HepG2 (cell line): Measurements from ENCODE around the gene MAML1. TPM values are rescaled to one million over a fixed set of nuclear protein-coding genes. Genes with fewer than 3 reads are reported as not detected.
A peak's percentile ranks its signal among the peaks of the same experiment; 100 is the strongest.

Source experiments
- AGO2 ChIP-seq: fragments of 200-400 bp; formaldehyde crosslinking; optimal IDR thresholded peaks from 2 replicates; pipeline ENCODE3; 2017; ENCODE audit warnings: mild to moderate bottlenecking, low read depth, low read length, moderate library complexity
- CENPBD1 ChIP-seq: sonication (generic); formaldehyde crosslinking; IDR thresholded peaks from 2 replicates; pipeline ENCODE4 v1.8.0; 2022; ENCODE audit warnings: missing genetic modification reagents, low read depth, mild to moderate bottlenecking, borderline replicate concordance
- DMAP1 ChIP-seq: IDR thresholded peaks from 2 replicates; pipeline ENCODE4 v1.6.1; 2016
- GPN1 ChIP-seq: sonication (generic); formaldehyde crosslinking; IDR thresholded peaks from 2 replicates; pipeline ENCODE4 v1.5.1; 2020; ENCODE audit warnings: missing genetic modification reagents, borderline replicate concordance
- HBP1 ChIP-seq: IDR thresholded peaks from 2 replicates; pipeline ENCODE4 v1.6.1; 2016; ENCODE audit warnings: low read depth, control low read depth
- HNRNPK ChIP-seq: fragments of 200-400 bp; formaldehyde crosslinking; IDR thresholded peaks from 2 replicates; pipeline ENCODE4 v1.6.1; 2018; ENCODE audit warnings: low read length, low read depth, moderate library complexity, mild to moderate bottlenecking; ENCODE audit not compliant: poor library complexity, severe bottlenecking
- MAFK ChIP-seq, 2 experiments: IDR thresholded peaks in 1 of 2; conservative IDR thresholded peaks in 1 of 2; 2 replicates each; pipeline ENCODE4 v1.6.1; 2011; ENCODE audit warnings: improper control_type of control experiment in 2 of 2, low read length in 2 of 2
- RCOR2 ChIP-seq: IDR thresholded peaks from 2 replicates; pipeline ENCODE4 v1.6.1; 2016; ENCODE audit warnings: missing biosample characterization, missing genetic modification reagents
- RFXANK ChIP-seq: IDR thresholded peaks from 2 replicates; pipeline ENCODE4 v1.6.1; 2016
- ZKSCAN5 ChIP-seq: sonication (generic); formaldehyde crosslinking; IDR thresholded peaks from 2 replicates; pipeline ENCODE4 v1.5.1; 2020; ENCODE audit warnings: mild to moderate bottlenecking, missing genetic modification reagents
- ZMAT5 ChIP-seq: sonication (generic); formaldehyde crosslinking; IDR thresholded peaks from 2 replicates; pipeline ENCODE4 v1.5.0; 2020; ENCODE audit warnings: mild to moderate bottlenecking, low read depth, missing genetic modification reagents, borderline replicate concordance
- ZNF143 ChIP-seq: sonication (generic); formaldehyde crosslinking; IDR thresholded peaks from 2 replicates; pipeline ENCODE4 v1.4.0; 2020; ENCODE audit warnings: missing genetic modification reagents
- ZNF350 ChIP-seq: sonication (generic); formaldehyde crosslinking; IDR thresholded peaks from 2 replicates; pipeline ENCODE4 v1.4.0; 2020; ENCODE audit warnings: mild to moderate bottlenecking, low read depth, missing genetic modification reagents, borderline replicate concordance
- ZNF639 ChIP-seq: conservative IDR thresholded peaks from 2 replicates; pipeline ENCODE4 v1.6.1; 2018; ENCODE audit warnings: missing genetic modification reagents
- ZNF710 ChIP-seq: sonication (generic); formaldehyde crosslinking; IDR thresholded peaks from 2 replicates; pipeline ENCODE4 v1.5.0; 2020; ENCODE audit warnings: mild to moderate bottlenecking, missing genetic modification reagents, borderline replicate concordance
- ZNF746 ChIP-seq: sonication (generic); formaldehyde crosslinking; IDR thresholded peaks from 2 replicates; pipeline ENCODE4 v1.8.0; 2022; ENCODE audit warnings: mild to moderate bottlenecking, missing genetic modification reagents
- ZNF792 ChIP-seq: IDR thresholded peaks from 2 replicates; pipeline ENCODE4 v1.6.1; 2016
- ZSCAN5A ChIP-seq: sonication (generic); formaldehyde crosslinking; IDR thresholded peaks from 2 replicates; pipeline ENCODE4 v1.8.0; 2022; ENCODE audit warnings: mild to moderate bottlenecking, missing genetic modification reagents, borderline replicate concordance
- polyA plus RNA-seq, 8 experiments: library from polyadenylated mRNA; depleted of rRNA in 3 of 8; stranded (reverse) in 7 of 8; unstranded in 1 of 8; fragments of >200 nt; fragmentation: Illumina TruSeq in 4 of 8; extraction: Trizol in 4 of 8; gene quantifications; 2 replicates each; pipeline versions ENCODE4 v1.2.1 to v1.2.3, GENCODE V29; 2011 to 2016; ENCODE audit warnings: low read depth in 4 of 8, missing spikeins in 1 of 8, mixed read lengths in 1 of 8; ENCODE audit not compliant: insufficient read depth in 1 of 8
- total RNA-seq, 5 experiments: library from RNA; depleted of rRNA; stranded (reverse); fragments of >200 nt; fragmentation: Illumina TruSeq; extraction: Trizol; gene quantifications; 2 replicates each; pipeline ENCODE4 v1.2.3, GENCODE V29; 2016; ENCODE audit warnings: low read depth in 1 of 5

Gene MAML1
- total and polyA plus RNA-seq, 2 of the 13 experiments (the other 11 are each of a cell fraction or from before 2014, with no cell fraction given), result 10.0 to 10.8 TPM

GRCh38 chr5:179818746-179819295 lies 86.2 kb downstream of the MAML1 start (continued):
- TF ChIP-seq ZMAT5 (CRISPR knock-in tag) (no peak), ZNF350 (CRISPR knock-in tag) (peak; percentile 80; the same call in 1 of the 2 replicates), RCOR2 (CRISPR knock-in tag) (0 out of 2 replicates have a peak, but pooled peaks have one; percentile 15), RFXANK (no peak), DMAP1 (CRISPR knock-in tag) (peak; percentile 81; the same call in 1 of the 2 replicates), GPN1 (no peak), ZKSCAN5 (CRISPR knock-in tag) (no peak), CENPBD1 (CRISPR knock-in tag) (no peak; the same call in none of the 2 replicates), MAFK (conservative IDR thresholded peaks at IDR 0.05 in 1 of 2, IDR thresholded peaks at IDR 0.05 in 1 of 2; ENCODE audit: low read length in 2 of 2) (peak; percentile 19 to 44; a peak in 1 of 4 replicates), ZNF710 (CRISPR knock-in tag) (no peak), ZNF143 (CRISPR knock-in tag) (peak; percentile 36), AGO2 (peak; percentile 95), ZNF639 (CRISPR knock-in tag) (peak; percentile 86; the same call in 1 of the 2 replicates), HNRNPK (peak; percentile 97), ZNF792 (CRISPR knock-in tag) (peak; percentile 68; the same call in 1 of the 2 replicates), ZNF746 (CRISPR knock-in tag) (peak; percentile 87), ZSCAN5A (CRISPR knock-in tag) (peak; percentile 57; the same call in 1 of the 2 replicates), HBP1 (CRISPR knock-in tag) (peak; percentile 93; the same call in 1 of the 2 replicates)
